HepG2 (cell line): ENCODE results near the gene HBEGF. TPM values are rescaled to one million over a fixed set of nuclear protein-coding genes. Genes with fewer than 3 reads are reported as not detected.

Source experiments
- DRAP1 ChIP-seq: IDR thresholded peaks from 2 replicates; pipeline ENCODE4 v1.6.1; 2016; ENCODE audit warnings: missing genetic modification reagents, missing compliant biosample characterization
- GPN1 ChIP-seq: sonication (generic); formaldehyde crosslinking; IDR thresholded peaks from 2 replicates; pipeline ENCODE4 v1.5.1; 2020; ENCODE audit warnings: missing genetic modification reagents, borderline replicate concordance
- NFIC ChIP-seq: IDR thresholded peaks from 2 replicates; pipeline ENCODE4 v1.6.1; 2012; ENCODE audit warnings: mild to moderate bottlenecking, low read length, inconsistent platforms
- PHF5A ChIP-seq: IDR thresholded peaks from one replicate; pipeline ENCODE4 v1.6.1; 2018; ENCODE audit warnings: low read depth, missing genetic modification reagents; ENCODE audit not compliant: unreplicated experiment
- RERE ChIP-seq: IDR thresholded peaks from 2 replicates; pipeline ENCODE4 v1.6.1; 2016; ENCODE audit warnings: low read depth, missing genetic modification reagents, missing compliant biosample characterization
- SIX4 ChIP-seq: sonication (generic); formaldehyde crosslinking; IDR thresholded peaks from 2 replicates; pipeline ENCODE4 v1.4.0; 2020; ENCODE audit warnings: missing genetic modification reagents
- SP140L ChIP-seq: sonication (generic); formaldehyde crosslinking; IDR thresholded peaks from 2 replicates; pipeline ENCODE4 v1.4.0; 2020; ENCODE audit warnings: missing genetic modification reagents, borderline replicate concordance
- ZNF709 ChIP-seq: sonication (generic); formaldehyde crosslinking; IDR thresholded peaks from 2 replicates; pipeline ENCODE4 v1.5.0; 2020; ENCODE audit warnings: mild to moderate bottlenecking, missing genetic modification reagents
- ZNF749 ChIP-seq: sonication (generic); formaldehyde crosslinking; IDR thresholded peaks from 2 replicates; pipeline ENCODE4 v1.8.0; 2022; ENCODE audit warnings: mild to moderate bottlenecking, missing genetic modification reagents, moderate library complexity, borderline replicate concordance
- ZNF841 ChIP-seq: sonication (generic); formaldehyde crosslinking; IDR thresholded peaks from 2 replicates; pipeline ENCODE4 v1.8.1; 2023; ENCODE audit warnings: missing genetic modification reagents, borderline replicate concordance
- polyA plus RNA-seq, 8 experiments: library from polyadenylated mRNA; depleted of rRNA in 3 of 8; stranded (reverse) in 7 of 8; unstranded in 1 of 8; fragments of >200 nt; fragmentation: Illumina TruSeq in 4 of 8; extraction: Trizol in 4 of 8; gene quantifications; 2 replicates each; pipeline versions ENCODE4 v1.2.1 to v1.2.3, GENCODE V29; 2011 to 2016; ENCODE audit warnings: low read depth in 4 of 8, missing spikeins in 1 of 8, mixed read lengths in 1 of 8; ENCODE audit not compliant: insufficient read depth in 1 of 8
- total RNA-seq, 5 experiments: library from RNA; depleted of rRNA; stranded (reverse); fragments of >200 nt; fragmentation: Illumina TruSeq; extraction: Trizol; gene quantifications; 2 replicates each; pipeline ENCODE4 v1.2.3, GENCODE V29; 2016; ENCODE audit warnings: low read depth in 1 of 5
- TF ChIP-seq, protein P1 (sequence below): sonication (generic); formaldehyde crosslinking; IDR thresholded peaks from 2 replicates; pipeline ENCODE4 v1.4.0; 2020; ENCODE audit warnings: missing genetic modification reagents

The HBEGF gene
- total and polyA plus RNA-seq, 2 of the 13 experiments (the other 11 are each of a cell fraction or from before 2014, with no cell fraction given): 1.7 to 5.0 TPM

DNA sequence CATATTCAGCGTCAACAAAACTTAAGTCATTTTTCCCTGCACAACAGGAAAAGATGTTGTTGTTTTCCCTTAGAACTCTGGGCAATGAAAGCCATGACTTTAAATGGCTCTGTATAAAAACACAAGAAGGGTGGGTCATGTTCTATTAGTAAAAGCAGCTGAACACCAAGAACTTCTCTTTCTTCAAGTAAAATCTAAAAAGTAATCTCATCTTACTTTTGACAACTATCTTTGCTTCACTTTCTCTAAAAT is 52.6 kb downstream of the HBEGF start (continued):
- TF ChIP-seq RERE (CRISPR knock-in tag): no peak
- no peak for TF ChIP-seq ZNF841 (CRISPR knock-in tag)
- TF ChIP-seq GPN1: no peak
- TF ChIP-seq, protein P1, sequence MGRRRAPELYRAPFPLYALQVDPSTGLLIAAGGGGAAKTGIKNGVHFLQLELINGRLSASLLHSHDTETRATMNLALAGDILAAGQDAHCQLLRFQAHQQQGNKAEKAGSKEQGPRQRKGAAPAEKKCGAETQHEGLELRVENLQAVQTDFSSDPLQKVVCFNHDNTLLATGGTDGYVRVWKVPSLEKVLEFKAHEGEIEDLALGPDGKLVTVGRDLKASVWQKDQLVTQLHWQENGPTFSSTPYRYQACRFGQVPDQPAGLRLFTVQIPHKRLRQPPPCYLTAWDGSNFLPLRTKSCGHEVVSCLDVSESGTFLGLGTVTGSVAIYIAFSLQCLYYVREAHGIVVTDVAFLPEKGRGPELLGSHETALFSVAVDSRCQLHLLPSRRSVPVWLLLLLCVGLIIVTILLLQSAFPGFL (CRISPR knock-in tag): no peak
- no peak for TF ChIP-seq SIX4 (CRISPR knock-in tag)
- TF ChIP-seq PHF5A (CRISPR knock-in tag): no peak
- TF ChIP-seq DRAP1 (CRISPR knock-in tag): no peak
- no peak for TF ChIP-seq ZNF709 (CRISPR knock-in tag)
- TF ChIP-seq SP140L (CRISPR knock-in tag): no peak
- no peak for TF ChIP-seq ZNF749 (CRISPR knock-in tag)
- TF ChIP-seq NFIC: no peak
